Transverse colon (tissue), 4 donors: ENCODE data around the gene HOXB4. TPM values are rescaled to one million over a fixed set of nuclear protein-coding genes. Genes with fewer than 3 reads are reported as not detected.
A peak's percentile ranks its signal among the peaks of the same experiment; 100 is the strongest.

ENCODE experiments used
- DNase-seq: peaks from one replicate; pipeline ENCODE4 v3.0.0-alpha.2; 2019
- H3K27ac ChIP-seq, 4 donors: fragments of 200-600 bp; sonication (generic); 2 replicates each; pipeline ENCODE4 v1.5.1; 2016 to 2018; ENCODE audit warnings: inconsistent platforms in 4 of 4
- H3K27me3 ChIP-seq: fragments of 200-600 bp; sonication (generic); 2 replicates; pipeline ENCODE4 v1.5.1; 2017; ENCODE audit warnings: inconsistent platforms
- H3K36me3 ChIP-seq, 4 donors: fragments of 200-600 bp; sonication (generic); 2 replicates each; pipeline ENCODE4 v1.5.1; 2017 to 2019; ENCODE audit warnings: inconsistent platforms in 4 of 4
- H3K4me1 ChIP-seq, 4 donors: fragments of 200-600 bp; sonication (generic); 2 replicates each; pipeline ENCODE4 v1.5.1; 2017 to 2020; ENCODE audit warnings: inconsistent platforms in 4 of 4
- H3K4me3 ChIP-seq, 4 donors: fragments of 200-600 bp; sonication (generic); 1 replicate in 1 of 4; 2 replicates in 3 of 4; pipeline versions ENCODE4 v1.5.1 to v1.6.1; 2017 to 2019; ENCODE audit warnings: inconsistent platforms in 4 of 4
- H3K9me3 ChIP-seq, 2 donors: fragments of 200-600 bp; sonication (generic); 2 replicates each; pipeline ENCODE4 v1.5.1; 2017 to 2019; ENCODE audit warnings: inconsistent platforms in 2 of 2
- EP300 ChIP-seq: sonication (generic); formaldehyde crosslinking; IDR thresholded peaks from one replicate; pipeline ENCODE4 v1.6.1; 2017; ENCODE audit warnings: antibody characterized with exemption, low read depth
- POLR2A ChIP-seq: fragments of 450-650 bp; IDR thresholded peaks from one replicate; pipeline ENCODE4 v1.6.1; 2016; ENCODE audit warnings: antibody characterized with exemption, mild to moderate bottlenecking, moderate library complexity
- POLR2AphosphoS5 ChIP-seq, 3 donors: sonication (generic); formaldehyde crosslinking; IDR thresholded peaks; one replicate each; pipeline ENCODE4 v1.6.1; 2016; ENCODE audit warnings: antibody characterized with exemption in 3 of 3
- WGBS, 2 donors: methylation state at CpG; one replicate each; pipeline ENCODE4 v1.1.5; 2018; ENCODE audit warnings: low coverage in 1 of 2; 5-methylcytosine and 5-hydroxymethylcytosine counted together
- in situ Hi-C, 4 donors: fragments of 200-750 bp; cut with MboI; loops; one replicate each; pipeline versions ENCODE4 v1.15.0 to v1.15.1; 2017; ENCODE audit warnings: low sequenced_read_pairs in 3 of 4, low pct_ligation_motif_present in 1 of 4, low pct_unique_long_range_greater_than_20kb in 1 of 4
- intact Hi-C: fragments of 100-400 bp; cut with DNase I; formaldehyde crosslinking; loops from one replicate; pipeline ENCODE4 v1.15.1; 2023; ENCODE audit warnings: low total_unique reads
- total RNA-seq, 4 donors: library from RNA; depleted of rRNA; stranded (reverse); fragments of >200 nt; gene quantifications; one replicate each; pipeline ENCODE4 v1.1.0, GENCODE V29; 2016
- TF ChIP-seq, protein P1 (sequence below), 5 experiments: fragments of 200-600 bp in 3 of 5; fragments of 450-650 bp in 2 of 5; sonication (generic) in 3 of 5; IDR thresholded peaks; 1 replicate in 2 of 5; 2 replicates in 3 of 5; pipeline ENCODE4 v1.5.1; 2016 to 2017; ENCODE audit warnings: antibody characterized with exemption in 5 of 5, inconsistent platforms in 3 of 5, mild to moderate bottlenecking in 2 of 5, moderate library complexity in 1 of 5

The HOXB4 gene
- total RNA-seq, 4 donors from 2014 or later = 1.9 to 4.8 (median 2.0) TPM; not detected in 1

DNA sequence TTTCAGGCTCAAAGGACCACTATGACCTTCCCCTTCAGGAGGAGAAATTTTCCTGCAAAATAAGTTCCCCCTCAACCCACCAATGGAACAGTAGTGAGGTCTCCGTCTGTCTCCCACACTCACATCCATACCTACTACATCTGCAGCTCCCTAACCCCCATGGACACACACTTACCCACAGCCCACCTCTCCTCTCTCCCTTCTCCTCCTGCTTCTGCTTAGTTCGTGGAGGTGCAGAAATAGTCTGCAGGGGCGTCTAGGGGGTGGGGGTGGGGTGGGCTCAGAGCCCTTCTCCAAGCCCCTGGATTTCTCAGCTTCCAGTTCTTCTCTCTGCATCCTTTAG, 8.9 kb downstream of the HOXB4 start:
- H3K9me3 ChIP-seq = no peaks in the 10 kb centered on the region
- WGBS, 2 donors = 46 to 54% methylated on average over 3 of the region's 3 CpGs
- in situ Hi-C loops = no loop called here
- H3K27me3 ChIP-seq = no peaks in the 10 kb centered on the region
- peaks cover 35 to 94% (median 69%) of the 10 kb centered on the region in 4 donors for H3K4me1 ChIP-seq
- no peak for DNase-seq
- H3K4me3 ChIP-seq = peak overlapping the region in 2 of 4 donors; percentile 14 to 36
- peak overlapping the region; percentile 89 to 95 (median 92) for H3K27ac ChIP-seq
- intact Hi-C loops = no loop called here
- H3K36me3 ChIP-seq = no peaks in the 10 kb centered on the region
- no peak for TF ChIP-seq POLR2AphosphoS5 (IDR thresholded peaks at IDR 0.05)
- no peak for TF ChIP-seq POLR2A
- no peak for TF ChIP-seq EP300
- TF ChIP-seq, protein P1, sequence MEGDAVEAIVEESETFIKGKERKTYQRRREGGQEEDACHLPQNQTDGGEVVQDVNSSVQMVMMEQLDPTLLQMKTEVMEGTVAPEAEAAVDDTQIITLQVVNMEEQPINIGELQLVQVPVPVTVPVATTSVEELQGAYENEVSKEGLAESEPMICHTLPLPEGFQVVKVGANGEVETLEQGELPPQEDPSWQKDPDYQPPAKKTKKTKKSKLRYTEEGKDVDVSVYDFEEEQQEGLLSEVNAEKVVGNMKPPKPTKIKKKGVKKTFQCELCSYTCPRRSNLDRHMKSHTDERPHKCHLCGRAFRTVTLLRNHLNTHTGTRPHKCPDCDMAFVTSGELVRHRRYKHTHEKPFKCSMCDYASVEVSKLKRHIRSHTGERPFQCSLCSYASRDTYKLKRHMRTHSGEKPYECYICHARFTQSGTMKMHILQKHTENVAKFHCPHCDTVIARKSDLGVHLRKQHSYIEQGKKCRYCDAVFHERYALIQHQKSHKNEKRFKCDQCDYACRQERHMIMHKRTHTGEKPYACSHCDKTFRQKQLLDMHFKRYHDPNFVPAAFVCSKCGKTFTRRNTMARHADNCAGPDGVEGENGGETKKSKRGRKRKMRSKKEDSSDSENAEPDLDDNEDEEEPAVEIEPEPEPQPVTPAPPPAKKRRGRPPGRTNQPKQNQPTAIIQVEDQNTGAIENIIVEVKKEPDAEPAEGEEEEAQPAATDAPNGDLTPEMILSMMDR (IDR thresholded peaks at IDR 0.05) = no peak

DNA sequence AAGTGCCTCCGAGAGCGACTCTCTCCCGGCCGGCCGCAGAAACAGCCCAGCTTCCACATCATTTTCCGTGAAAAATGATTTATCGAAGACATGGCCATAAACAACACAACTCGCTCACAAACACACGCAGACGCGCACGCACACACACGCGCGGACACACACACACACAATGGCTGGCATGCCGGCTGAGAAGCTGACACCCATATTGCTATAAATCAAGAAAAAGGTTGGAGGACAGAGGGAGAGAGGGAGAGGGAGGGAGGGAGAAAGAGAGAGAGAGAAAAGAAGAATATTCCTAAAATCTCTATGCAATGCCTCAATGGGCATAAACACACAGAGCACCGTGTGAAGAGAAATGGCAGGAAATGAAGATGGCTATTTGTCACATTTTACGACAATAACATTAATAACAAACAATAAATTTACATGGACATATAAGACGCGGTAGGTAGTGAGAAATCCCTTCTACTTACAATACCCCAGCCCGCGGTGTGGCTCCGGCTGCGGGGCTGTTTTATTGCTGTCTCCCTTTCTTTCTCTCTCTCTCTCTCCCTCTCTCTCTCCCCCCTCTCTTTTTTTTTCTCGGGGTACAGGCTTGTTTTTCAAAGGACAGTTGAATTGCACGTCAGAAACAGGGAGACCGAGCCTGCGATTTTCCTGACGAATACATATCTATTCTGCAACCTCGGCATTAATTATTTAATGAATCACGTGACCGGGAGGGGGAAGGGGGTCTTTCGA, 9.5 kb downstream of the HOXB4 start:
- intact Hi-C loops = no loop called here
- peaks cover 35 to 95% (median 71%) of the 10 kb centered on the region in 4 donors for H3K4me1 ChIP-seq

DNA sequence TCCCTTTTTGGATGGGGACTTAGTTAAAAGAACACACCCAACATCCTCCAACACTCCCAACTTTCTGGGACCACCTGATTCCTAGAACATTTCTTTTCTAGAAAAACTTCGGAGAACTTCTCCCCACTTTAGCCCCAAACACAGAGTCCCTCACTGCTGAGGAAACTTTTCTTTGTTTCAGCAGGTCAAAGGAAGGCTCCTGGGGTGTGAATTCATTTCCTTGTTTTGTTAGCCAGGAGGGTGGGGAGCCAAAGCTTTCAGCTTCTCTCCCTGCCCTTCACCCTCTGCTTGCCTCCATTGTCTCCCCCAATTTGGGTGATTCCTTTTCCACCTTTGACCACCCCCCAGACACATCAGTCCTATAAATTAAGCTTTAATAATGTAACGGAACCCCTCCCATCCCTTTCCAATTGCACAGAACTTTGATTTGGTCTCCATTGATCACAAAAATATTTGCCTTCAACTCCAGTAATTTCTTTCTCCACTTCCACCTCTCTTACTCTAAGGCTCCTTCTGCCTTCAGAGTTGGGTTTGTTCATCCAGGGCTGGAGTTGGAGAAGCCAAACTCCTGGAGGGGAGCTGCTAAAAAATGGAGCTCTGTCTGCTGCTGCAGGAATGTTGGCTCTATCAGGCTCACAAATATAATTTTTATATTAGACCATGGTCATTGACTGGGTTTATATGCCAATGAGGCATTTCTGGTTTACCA, 10.3 kb downstream of the HOXB4 start:
- no peak for TF ChIP-seq POLR2A
- TF ChIP-seq POLR2AphosphoS5 (IDR thresholded peaks at IDR 0.05) = no peak
- TF ChIP-seq, protein P1 (IDR thresholded peaks at IDR 0.05) = no peak
- no peak for TF ChIP-seq EP300
- in situ Hi-C loops = no loop called here
- Histone ChIP-seq H3K27ac (peak overlapping the region; percentile 89 to 95 (median 92)), H3K4me1 (peaks cover 33 to 95% (median 71%) of the 10 kb centered on the region in 4 donors), H3K36me3 (no peaks in the 10 kb centered on the region), H3K27me3 (no peaks in the 10 kb centered on the region), H3K4me3 (peak overlapping the region in 1 of 4 donors; percentile 36), H3K9me3 (no peaks in the 10 kb centered on the region)
- intact Hi-C loops = no loop called here
- 17 to 44% methylated on average over 1 to 2 of the region's 2 CpGs for WGBS, 2 donors
- DNase-seq = no peak

More for the DNA sequence above, 9.5 kb downstream of the HOXB4 start:
- Histone ChIP-seq H3K27me3 (no peaks in the 10 kb centered on the region), H3K9me3 (no peaks in the 10 kb centered on the region), H3K4me3 (peak overlapping the region in 2 of 4 donors; percentile 14 to 36), H3K36me3 (no peaks in the 10 kb centered on the region), H3K27ac (peak overlapping the region; percentile 89 to 95 (median 92))
- in situ Hi-C loops = no loop called here
- DNase-seq = no peak
- WGBS, 2 donors = 45 to 52% methylated on average over 15 to 33 of the region's 33 CpGs
- no peak for TF ChIP-seq POLR2A
- TF ChIP-seq POLR2AphosphoS5 (IDR thresholded peaks at IDR 0.05) = peak in 2 of 3 donors; percentile 19 to 30
- no peak for TF ChIP-seq EP300

DNA sequence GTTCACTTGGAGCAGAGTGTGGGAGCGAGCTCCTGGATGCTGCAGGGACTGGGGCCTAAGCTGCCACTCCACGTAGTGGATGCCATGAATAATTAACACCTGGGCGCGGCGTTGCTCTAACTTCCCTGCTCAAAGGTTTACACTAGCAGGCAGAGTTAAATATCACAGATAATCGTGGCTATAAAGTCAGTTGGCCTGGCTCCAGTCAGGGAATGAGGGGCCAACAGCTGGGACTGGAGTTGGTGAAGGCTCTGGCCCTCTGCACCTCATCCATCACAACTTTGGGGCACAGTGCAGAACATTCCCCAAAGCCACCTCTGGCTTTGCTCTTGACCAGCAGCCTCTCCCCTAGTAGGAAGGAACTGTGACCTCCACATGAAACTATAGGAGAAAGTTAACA, 10.9 kb downstream of the HOXB4 start:
- Histone ChIP-seq H3K9me3 (no peaks in the 10 kb centered on the region), H3K4me3 (no peak overlapping the region), H3K27me3 (no peaks in the 10 kb centered on the region), H3K36me3 (no peaks in the 10 kb centered on the region), H3K27ac (peak overlapping the region; percentile 89 to 95 (median 92)), H3K4me1 (peaks cover 32 to 95% (median 69%) of the 10 kb centered on the region in 4 donors)
- 18 to 33% methylated on average over 4 to 6 of the region's 6 CpGs for WGBS, 2 donors
- intact Hi-C loops = no loop called here
- TF ChIP-seq POLR2A = no peak
- TF ChIP-seq, protein P1 (IDR thresholded peaks at IDR 0.05) = no peak
- TF ChIP-seq EP300 = no peak
- no peak for TF ChIP-seq POLR2AphosphoS5 (IDR thresholded peaks at IDR 0.05)
- peak; percentile 71 for DNase-seq
- in situ Hi-C loops = no loop called here
